ENCODE measurements around the gene RAPH1.
"Not testable (repeated sequence)": the region's sequence is repeated elsewhere in the genome, so short reads cannot be mapped to it uniquely, and the experiment has no call there.

Gene RAPH1

GRCh38 chr2:203431391-203432185 lies 103.5 kb downstream of the RAPH1 start:
- ATAC-seq: no peak

- not testable (repeated sequence) for ATAC-seq
Observed at GRCh38 chr2:203429643-203430042, 105.5 kb downstream of the RAPH1 start.

- no peak for ATAC-seq
Observed at GRCh38 chr2:203427061-203427460, 108.0 kb downstream of the RAPH1 start.

GRCh38 chr2:203418271-203418670 lies 116.8 kb downstream of the RAPH1 start:
- no peak for ATAC-seq

DNA sequence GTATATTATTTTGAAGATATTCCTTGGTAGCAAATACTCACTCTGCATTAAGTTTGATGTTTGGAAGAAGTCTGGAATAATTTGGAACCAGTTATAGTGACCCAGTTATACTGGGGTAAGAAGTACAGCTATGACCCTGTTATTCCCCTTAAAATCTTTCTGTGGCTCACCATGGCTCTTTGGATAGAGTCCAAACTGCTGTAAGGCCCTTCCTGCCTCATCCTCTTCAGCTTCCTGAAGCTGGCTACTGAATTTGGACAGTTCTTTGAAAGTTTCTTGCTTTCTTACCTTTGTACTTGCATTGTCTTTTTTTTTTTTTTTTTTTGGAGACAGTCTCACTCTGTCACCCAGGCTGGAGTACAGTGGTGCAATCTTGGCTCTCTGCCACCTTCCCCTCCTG lies 121.3 kb downstream of the RAPH1 start:
- no peak for ATAC-seq

DNA sequence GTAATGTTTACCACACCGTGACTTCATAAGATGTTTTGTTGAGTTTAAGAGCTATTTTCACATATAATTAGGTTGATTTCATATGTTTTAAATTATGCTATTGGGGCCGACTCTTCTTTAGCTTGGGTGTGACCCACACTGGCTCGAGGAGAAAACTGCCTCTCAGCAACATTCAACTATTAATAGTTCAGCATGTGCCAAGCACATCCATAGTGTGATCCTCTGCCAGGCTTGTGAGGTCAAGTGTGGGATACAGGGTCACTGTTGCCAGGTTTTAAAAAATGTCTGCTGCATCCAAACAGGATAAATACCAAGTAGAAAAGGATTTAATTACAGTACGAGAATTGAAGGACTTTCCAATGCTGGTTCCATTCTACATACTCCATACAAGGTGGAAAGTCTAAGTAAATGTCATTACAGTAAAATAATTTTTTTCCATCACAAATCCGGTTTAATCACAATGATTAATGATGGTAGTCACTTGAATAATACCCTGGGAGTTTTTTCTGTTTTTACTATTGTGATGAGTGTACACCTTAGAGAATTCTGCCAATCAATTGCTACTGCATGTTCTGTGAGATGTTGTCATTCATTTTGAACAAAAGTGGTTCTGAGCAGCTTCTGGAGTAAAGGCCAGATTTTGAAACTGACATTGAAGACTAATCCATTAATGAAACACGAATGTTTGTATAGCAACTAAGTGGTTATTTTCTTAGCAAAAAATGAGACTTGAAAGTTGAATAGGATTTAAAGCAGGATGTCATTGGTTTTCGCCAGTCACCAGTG lies 122.4 kb downstream of the RAPH1 start:
- no peak for ATAC-seq

GRCh38 chr2:203407496-203407895 lies 127.6 kb downstream of the RAPH1 start:
- no peak for ATAC-seq

DNA sequence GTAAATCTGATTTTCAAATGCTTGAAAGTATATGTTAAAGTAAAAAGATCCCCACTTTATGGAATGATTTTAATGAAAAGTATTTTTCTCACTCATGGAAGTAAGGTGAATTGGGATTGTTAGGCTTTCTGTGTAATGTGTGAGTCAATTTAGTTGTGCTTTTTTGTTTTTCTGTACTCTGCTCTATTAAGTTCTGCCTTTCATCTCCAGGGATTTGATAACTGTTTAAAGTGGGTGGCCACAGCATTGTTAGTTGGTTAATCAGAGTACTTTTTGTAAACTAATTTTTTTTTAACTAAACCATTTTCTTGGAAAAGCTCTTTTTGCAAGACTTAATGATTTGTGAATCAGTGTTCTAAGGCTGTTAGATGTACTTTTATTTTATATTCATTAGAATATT lies 130.1 kb downstream of the RAPH1 start:
- no peak for ATAC-seq

GRCh38 chr2:203400805-203401585 lies 134.1 kb downstream of the RAPH1 start:
- ATAC-seq: no peak

DNA sequence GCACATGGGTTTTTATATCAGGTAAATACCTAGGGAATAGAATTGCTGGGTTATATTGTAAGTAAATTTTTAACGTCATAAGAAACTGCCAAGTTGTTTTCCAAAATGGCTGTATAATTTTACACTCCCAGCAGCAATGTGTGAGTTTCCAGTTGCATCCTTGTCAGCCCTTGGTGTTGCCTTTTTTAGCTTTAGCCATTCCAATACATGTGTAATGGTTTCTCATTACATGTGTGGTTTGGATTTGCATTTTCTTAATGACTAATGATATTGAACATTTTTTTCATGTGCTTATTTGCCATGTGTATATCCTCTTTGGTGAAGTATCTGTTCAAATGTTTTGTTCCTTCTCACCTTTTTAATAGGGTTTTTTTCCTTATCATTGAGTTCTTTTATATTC lies 136.1 kb downstream of the RAPH1 start:
- ATAC-seq: no peak

DNA sequence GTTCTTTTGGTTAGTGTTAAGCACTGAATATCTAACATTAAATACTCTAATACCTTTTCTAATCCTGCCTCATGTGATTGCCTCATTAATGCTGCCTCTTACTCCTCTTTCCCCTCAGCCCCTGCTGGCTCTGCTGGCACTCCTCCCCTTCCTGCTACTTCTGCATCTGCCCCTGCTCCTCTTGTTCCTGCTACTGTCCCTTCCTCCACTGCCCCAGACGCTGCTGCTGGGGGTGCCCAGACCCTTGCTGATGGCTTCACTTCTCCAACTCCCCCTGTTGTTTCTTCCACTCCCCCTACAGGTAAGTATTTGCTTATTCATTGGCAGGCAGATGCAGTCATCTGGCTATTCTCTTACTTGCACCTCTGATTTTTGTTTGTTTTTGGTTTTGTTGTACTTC lies 138.4 kb downstream of the RAPH1 start:
- ATAC-seq: no peak

- ATAC-seq: no peak
Observed at GRCh38 chr2:203395858-203396257, 139.2 kb downstream of the RAPH1 start.

DNA sequence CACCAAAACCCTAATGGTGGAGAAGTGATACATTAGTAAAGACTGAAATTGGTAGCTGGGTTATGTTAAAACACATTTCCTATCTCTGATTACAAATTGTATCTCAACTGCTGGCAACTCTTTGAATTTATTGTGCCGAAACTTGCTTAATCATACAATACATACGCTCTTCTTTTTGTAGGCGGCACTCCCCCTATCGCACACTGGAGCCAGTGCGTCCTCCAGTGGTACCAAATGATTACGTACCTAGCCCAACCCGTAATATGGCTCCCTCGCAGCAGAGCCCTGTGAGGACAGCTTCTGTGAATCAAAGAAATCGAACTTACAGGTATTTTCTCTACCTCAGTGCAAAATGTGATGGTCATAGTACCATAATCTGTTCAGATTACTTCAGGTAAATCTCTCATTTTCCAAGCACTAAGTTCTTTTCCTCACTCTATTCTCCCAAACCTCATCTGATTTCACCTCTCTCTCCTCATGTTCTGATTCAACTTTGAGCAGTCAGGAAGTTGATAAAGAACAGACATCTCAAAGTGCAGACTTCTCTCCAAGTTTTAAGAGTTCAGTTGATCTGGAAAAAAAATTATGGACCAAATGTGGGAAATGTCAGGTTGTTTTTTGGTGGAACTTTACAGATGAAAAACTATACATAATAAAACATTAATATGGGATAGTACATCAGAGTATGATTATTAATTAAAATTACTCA lies 140.4 kb downstream of the RAPH1 start:
- ATAC-seq: no peak

DNA sequence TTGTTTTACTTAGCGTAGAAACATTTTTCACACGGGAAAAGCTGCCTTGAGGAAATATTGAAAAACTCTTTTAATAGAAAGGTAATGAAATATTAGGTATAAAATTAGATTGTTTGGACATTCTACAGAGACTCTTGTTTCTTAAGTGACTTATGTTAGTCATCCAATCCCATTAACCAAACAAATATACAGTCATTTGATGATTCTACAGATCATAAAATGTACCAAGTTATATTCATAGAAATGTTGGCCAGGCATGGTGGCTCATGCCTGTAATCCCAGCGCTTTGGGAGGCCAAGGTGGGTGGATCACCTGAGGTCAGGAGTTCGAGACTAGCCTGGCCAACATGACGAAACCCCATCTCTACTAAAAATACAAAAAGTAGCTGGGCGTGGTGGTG lies 146.9 kb downstream of the RAPH1 start:
- not testable (repeated sequence) for ATAC-seq

DNA sequence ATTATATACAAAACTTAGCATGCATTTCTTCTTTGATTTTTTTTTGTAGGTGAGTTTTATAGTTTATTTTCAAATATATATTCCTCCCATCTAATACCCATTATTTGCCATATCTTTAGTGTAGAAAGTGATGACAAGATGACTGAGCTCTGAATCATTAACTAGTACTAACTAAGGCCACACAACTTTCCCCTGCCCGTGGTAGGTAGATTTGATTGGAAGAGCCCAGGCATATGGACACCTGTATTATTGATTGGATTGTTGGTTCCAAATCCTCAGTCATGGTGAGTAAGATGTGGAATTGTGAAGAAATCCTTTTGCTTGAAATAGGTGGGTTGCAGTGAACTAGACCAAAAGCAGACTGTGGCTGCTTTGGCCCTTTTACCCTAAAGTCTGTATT lies 152.1 kb downstream of the RAPH1 start:
- no peak for ATAC-seq

DNA sequence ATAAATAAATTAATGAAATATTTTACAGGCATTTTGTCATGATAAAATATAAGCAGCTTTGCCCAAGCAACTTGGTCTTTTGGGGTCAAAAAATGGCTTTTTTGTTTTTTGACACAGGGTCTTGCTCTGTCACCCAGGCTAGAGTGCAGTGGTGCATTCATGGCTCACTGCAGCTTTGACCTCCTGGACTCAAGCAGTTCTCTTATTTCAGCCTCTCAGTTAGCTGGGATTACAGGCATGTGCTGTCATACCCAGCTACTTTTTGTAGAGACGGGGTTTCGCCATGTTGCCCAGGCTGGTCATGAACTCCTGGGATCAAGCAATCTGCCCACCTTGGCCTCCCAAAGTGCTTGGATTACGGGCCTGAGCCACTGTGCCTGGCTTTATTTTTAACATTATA lies 155.9 kb downstream of the RAPH1 start:
- ATAC-seq: no peak

GRCh38 chr2:203376173-203376572 lies 158.9 kb downstream of the RAPH1 start:
- ATAC-seq: no peak

DNA sequence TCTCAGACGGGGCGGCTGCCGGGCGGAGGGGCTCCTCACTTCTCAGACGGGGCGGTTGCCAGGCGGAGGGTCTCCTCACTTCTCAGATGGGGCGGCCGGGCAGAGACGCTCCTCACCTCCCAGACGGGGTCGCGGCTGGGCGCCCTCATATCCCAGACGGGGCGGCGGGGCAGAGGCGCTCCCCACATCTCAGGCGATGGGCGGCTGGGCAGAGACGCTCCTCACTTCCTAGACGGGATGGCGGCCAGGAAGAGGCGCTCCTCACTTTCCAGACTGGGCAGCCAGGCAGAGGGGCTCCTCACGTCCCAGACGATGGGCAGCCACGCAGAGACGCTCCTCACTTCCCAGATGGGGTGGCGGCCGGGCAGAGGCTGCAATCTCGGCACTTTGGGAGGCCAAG lies 162.4 kb downstream of the RAPH1 start:
- ATAC-seq: not testable (repeated sequence)

- no peak for ATAC-seq
Observed at GRCh38 chr2:203366639-203367466, 168.2 kb downstream of the RAPH1 start.

DNA sequence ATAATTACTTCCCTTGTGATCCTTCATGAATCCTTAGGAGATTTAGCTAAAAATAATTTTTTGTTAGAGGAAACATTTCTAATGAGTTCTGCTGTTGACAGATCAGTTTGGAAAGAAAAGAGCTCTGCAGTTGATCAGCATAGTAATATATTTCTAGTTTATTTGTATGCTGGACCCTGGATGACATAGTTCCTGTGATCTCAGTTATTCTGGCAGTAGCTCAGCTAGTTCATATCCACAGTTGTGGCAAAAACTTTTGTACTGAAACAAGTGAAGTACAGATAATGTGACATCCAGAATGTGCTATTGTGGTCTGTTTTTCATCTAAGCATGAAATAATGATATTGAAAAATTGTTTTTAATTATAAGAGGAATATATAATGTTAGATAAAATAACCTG lies 173.2 kb downstream of the RAPH1 start:
- no peak for ATAC-seq

GRCh38 chr2:203361495-203361894 lies 173.6 kb downstream of the RAPH1 start:
- no peak for ATAC-seq

Measured in activated CD4-positive, CD25-positive, alpha-beta regulatory T cell treated with anti-CD3 and anti-CD28 coated beads, Interleukin-2, amount 50 U/mL, for 24 hours (primary cell).